Forelimb muscle (tissue), 1 donor: ENCODE results near the gene CNRIP1. TPM values are rescaled to one million over a fixed set of nuclear protein-coding genes. Genes with fewer than 3 reads are reported as not detected.
A peak's percentile ranks its signal among the peaks of the same experiment; 100 is the strongest.

Source experiments
- DNase-seq: peaks from one replicate; pipeline ENCODE4 v3.0.0-alpha.2; 2013; ENCODE audit warnings: low read depth
- polyA plus RNA-seq: library from polyadenylated mRNA; unstranded; fragments of 120-200 nt; gene quantifications from one replicate; pipeline ENCODE4 v1.2.1, GENCODE V29; 2013; ENCODE audit not compliant: insufficient read length

The CNRIP1 gene
- polyA plus RNA-seq, 1 donor = 20.1 TPM

DNA sequence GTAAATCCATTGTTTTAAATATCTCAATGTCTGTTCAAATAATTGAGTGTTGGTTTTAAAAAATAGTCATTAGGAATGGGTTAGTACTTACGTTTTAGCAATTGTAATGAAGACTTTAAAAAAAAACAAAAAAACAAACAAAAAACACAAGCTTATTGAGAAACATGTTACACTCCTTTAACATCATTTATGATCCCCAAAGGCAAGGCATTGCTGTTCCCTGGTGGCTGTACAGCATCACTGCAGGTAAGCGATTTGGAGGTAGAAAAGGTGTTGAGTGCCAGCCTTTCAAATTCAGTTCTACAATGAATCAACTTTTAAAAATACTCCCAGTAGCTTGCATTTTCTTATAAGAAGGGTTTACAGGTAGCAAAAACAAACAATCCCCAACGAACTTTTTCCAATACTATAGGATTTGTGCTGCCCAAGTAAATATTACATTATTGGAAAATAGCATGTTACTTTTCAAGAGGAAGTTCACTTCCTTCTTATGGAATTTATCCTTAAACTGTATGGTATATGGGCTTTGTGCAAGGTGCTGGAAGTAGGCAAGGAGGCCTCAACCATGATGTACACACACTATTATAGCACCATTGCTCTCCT is 27.5 kb downstream of the CNRIP1 start:
- no peak for DNase-seq

DNA sequence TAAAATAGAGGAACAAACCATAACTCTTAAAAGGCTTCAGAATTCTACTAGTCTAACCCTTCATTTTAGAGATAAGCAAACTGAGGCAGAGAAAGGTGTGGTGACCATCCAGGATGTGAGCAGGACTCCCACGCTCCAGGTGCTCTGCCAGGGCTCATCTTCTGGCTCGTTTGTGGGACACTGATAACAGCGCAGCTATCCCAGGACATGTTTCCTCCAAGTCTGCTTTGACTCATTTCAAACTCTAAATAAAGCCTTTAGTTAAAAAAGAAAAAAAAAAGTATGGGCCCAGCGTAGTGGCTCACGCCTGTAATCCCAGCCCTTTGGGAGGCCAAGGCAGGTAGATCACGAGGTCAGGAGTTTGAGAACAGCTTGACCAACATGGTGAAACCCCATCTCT is 28.4 kb downstream of the CNRIP1 start:
- DNase-seq = no peak

DNA sequence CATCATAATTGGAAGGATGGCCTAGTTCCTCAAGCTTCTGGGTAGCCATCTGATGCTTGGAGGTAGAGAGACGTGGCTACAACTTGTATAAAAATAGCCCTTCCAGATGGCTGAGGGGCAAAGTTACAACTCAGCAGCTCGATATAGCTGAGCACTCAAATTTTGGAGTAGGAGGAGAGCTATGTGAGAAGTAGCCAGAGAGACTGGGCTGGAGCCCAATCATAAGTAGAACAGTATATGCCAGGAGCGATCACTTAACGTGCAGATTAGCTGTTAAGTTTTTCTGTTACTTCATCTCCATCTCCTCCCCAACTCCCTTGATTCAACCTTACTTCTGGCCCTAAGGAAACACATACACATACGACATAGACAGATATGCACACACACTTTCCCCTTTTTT is 28.8 kb downstream of the CNRIP1 start:
- no peak for DNase-seq

GRCh38 chr2:68287580-68288441 is 31.9 kb downstream of the CNRIP1 start:
- no peak for DNase-seq

DNA sequence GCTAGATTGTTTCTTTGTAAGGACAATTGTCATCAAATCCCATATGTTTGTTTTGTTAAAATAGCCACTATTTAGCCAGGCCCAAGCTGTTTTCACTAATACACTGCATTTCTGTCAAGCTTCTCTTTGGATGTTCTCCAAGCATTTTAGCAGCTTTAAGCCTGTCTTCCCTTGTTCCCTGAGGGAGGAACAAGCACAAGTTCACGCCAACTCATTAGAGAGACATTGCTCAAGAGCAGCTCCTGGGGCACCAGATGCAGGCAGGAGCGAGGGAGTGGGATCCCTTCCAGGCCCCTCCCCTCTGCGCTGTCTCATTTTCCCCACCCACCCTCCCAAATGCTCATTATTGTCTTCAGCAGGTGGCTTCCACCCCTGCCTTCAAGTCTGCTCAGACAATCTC is 34.9 kb downstream of the CNRIP1 start:
- no peak for DNase-seq

DNA sequence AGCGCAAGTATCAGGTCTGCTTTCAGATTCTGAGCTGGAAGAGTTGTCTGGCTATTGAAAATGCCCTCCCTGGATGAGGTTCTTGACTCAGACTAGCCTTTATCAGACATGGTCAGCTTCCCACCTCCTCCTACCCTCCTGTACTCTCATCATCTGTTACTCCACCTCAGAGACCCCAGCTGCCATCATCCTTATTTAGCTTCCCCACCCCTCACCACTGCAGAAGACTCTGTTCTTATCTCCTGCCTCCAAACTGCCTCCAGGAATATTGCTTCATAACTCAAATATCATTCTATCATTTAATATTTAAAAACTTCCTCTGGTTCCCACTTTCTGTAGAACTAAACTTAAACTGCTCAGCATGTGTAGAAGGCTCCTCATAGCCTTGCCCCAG is 36.3 kb downstream of the CNRIP1 start:
- DNase-seq = no peak

GRCh38 chr2:68282811-68283418 is 36.8 kb downstream of the CNRIP1 start:
- no peak for DNase-seq

DNA sequence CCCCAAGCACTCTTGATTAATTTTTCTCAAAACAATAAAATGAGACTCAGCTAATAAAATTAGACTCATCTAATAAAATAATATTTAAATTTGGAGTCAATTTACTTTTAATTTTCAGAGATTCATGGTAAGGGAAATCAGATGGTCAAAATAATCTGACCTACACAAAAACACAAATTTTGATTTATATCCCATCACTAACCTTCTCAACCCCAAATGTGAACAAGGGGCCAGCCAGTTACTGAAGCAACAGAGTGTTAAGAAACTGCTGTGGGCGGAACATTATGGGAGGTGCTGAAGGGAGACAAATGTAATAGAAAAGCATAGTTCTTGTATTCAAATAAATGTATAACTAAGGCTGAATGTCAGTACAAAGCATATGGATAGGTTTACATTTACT is 39.0 kb downstream of the CNRIP1 start:
- no peak for DNase-seq

GRCh38 chr2:68280348-68280747 is 39.4 kb downstream of the CNRIP1 start:
- no peak for DNase-seq

- no peak for DNase-seq
Measured at GRCh38 chr2:68279691-68280090, 40.1 kb downstream of the CNRIP1 start.

DNA sequence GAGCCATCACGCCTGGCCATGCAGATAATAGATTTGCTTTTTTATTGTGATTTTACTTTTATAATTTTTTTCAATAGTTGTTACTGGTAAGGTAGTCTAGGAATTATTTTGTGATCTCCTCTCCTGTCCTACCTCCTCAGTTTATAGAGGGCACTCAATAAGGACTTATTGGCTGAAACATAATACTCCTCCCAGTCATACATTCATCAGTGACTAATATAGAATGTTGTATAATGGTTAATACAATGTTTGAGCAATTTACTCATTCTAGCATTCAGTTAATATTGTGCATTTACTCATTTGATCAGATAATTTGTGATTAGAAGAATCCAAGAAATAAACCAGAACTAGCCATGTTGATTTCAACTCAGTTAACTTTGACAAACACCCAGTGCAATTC is 41.6 kb downstream of the CNRIP1 start:
- DNase-seq = no peak

GRCh38 chr2:68274022-68274421 is 45.7 kb downstream of the CNRIP1 start:
- no peak for DNase-seq

DNA sequence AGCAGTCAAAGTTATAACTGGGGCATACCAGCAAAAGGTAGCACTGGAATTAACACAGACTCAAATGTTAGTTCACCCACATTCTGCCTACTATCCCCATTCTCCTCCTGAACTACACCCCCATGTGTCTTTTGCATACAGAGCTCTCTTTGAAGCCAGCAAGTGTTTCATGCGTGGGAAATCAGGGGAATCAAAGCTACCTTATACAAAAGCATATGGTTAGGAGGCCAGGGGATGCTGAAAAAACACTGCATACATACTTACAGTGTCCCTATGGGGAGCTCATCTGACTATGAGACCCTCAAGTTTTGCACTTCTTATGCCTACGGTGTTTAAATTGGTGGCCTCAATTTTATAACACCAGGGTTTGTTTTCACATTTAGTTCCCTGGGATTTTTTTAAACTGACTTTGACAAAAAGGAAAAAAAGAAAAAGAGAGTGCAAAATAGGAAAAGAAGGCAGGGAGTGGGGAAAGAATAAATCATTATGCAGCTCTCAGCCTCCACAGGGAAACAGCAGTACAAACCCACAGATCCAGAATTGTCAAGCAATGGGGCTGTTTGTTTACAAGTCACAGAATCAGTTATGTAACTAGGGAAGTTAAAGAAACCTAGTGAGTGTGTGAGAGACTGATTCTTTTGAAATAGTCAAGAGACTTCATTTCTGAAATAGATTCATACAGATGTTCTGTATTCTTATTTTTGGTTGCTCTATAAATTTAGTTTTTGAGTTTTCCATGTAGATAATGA is 47.3 kb downstream of the CNRIP1 start:
- no peak for DNase-seq

- DNase-seq = no peak
Measured at GRCh38 chr2:68266655-68267054, 53.1 kb downstream of the CNRIP1 start.

- DNase-seq = no peak
Measured at GRCh38 chr2:68263632-68264031, 56.1 kb downstream of the CNRIP1 start.

GRCh38 chr2:68258851-68259250 is 60.9 kb downstream of the CNRIP1 start:
- no peak for DNase-seq

DNA sequence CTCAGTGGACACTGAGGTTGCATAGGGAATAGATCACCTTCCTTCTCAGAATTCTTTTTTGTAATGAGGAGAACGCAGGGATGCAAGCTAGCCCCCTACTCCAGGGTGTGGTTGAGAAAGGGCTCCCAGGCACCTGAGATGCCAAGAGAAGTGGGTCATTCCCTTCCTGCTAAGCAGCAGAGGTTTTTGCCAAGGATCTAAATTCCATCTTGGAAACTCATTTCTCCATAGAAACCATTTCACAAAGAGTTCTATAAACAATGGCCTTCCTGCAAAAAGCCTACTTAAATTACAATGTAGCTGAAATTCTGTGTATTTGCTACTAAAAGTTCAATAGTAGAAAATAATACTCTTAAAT is 63.7 kb downstream of the CNRIP1 start:
- no peak for DNase-seq

- no peak for DNase-seq
Measured at GRCh38 chr2:68253219-68254068, 66.3 kb downstream of the CNRIP1 start.

DNA sequence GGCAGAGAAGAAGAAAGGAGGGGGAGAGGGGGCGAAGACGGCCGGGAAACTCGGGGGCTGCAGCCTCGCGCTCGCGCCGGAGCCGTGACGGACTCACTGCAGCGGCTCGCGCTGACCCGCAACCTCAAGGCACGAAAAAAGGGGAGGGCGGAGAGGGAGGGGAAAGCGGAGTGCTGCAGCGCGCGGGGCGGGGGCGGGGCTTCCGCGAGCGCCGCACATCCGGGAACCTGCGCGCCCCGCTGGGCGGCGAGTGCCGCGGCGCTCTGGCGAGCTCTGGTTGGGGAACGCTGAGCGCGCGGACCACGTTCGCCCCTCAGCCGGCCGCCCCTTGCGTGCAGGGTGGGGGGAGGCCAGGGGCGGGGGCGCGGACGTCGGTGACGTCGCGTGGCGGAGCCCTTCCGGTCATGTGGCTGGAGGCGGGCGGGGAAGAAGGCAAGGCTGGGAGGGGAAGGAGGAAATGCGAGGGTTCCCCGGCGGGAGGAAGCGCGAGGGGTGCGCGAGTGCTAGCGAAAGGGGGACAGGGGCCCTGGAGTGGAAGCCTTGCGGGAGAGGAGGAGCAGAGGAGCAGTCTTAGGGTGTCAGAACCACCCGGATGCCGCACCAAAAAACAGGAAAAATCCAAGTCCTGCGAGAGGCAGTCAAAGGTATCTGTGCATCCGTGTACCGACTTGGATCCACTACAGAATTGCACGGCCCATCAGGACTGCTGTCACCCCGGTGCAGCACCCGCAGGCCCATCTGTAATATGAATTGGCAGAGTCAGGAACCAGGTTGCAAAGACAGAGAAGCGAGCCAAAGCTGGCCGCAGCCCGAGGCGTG is 67.1 kb downstream of the CNRIP1 start, which contains the start of gene PPP3R1:
PPP3R1 (minus strand) TSS at position 133 of the 819 bp plus-strand sequence. CDS start 405 bp downstream, outside the sequence.
- DNase-seq = peak; percentile 88

DNA sequence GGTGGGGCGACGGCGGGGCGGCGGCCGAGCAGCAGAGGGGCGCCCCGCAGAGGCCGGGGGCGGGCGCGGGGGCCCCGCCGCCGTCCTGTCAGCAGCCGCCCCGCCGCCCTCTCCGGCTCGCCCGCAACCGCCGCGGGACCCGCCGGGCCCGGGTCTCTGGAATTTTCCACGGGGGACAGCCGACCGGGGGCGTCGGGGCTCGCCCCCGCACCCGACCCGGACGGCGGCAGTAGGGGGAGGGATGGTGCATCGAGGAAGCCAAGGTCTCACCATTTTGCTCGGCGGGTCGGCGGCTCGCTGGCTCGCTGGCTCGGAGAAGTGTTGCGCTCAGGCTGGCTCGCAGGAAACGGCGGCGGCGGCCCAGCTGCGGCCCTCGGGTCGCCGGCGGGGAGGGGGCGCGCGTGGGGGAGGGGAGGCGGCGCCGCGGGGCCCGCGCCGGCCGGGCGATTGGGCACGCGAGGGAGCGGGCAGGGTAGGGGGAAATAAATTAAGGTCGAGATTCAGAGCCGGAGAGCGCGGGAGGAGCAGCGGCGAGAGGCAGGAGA is 67.8 kb downstream of the CNRIP1 start:
- DNase-seq = no peak
